ENCODE data around the gene CRAT.

Gene CRAT

GRCh38 chr9:129111528-129112151, 1.0 kb upstream of the CRAT start:
- peak in 1 of 2 donors; percentile 11 for DNase-seq (ENCODE audit: low read depth in 1 of 2, low spot score in 1 of 2)

- DNase-seq (ENCODE audit: low read depth in 1 of 2, low spot score in 1 of 2): no peak
These were observed 447 bp downstream of the CRAT start for GRCh38 chr9:129109952-129110739.

- DNase-seq (ENCODE audit: low read depth in 1 of 2, low spot score in 1 of 2): no peak
These were observed 1.1 kb downstream of the CRAT start for GRCh38 chr9:129109537-129109903.

GRCh38 chr9:129108805-129109536, 1.6 kb downstream of the CRAT start:
- no peak for DNase-seq (ENCODE audit: low read depth in 1 of 2, low spot score in 1 of 2)

GRCh38 chr9:129108083-129108804, 2.3 kb downstream of the CRAT start:
- no peak for DNase-seq (ENCODE audit: low read depth in 1 of 2, low spot score in 1 of 2)

GRCh38 chr9:129107651-129108050, 2.9 kb downstream of the CRAT start:
- DNase-seq (ENCODE audit: low read depth in 1 of 2, low spot score in 1 of 2): no peak

- no peak for DNase-seq (ENCODE audit: low read depth in 1 of 2, low spot score in 1 of 2)
These were observed 4.5 kb downstream of the CRAT start for GRCh38 chr9:129105857-129106694.

GRCh38 chr9:129104051-129104450, 6.5 kb downstream of the CRAT start:
- no peak for DNase-seq (ENCODE audit: low read depth in 1 of 2, low spot score in 1 of 2)

GRCh38 chr9:129103595-129103965, 7.0 kb downstream of the CRAT start:
- DNase-seq (ENCODE audit: low read depth in 1 of 2, low spot score in 1 of 2): no peak

GRCh38 chr9:129102791-129103594, 7.6 kb downstream of the CRAT start:
- DNase-seq (ENCODE audit: low read depth in 1 of 2, low spot score in 1 of 2): no peak

- no peak for DNase-seq (ENCODE audit: low read depth in 1 of 2, low spot score in 1 of 2)
These were observed 8.5 kb downstream of the CRAT start for GRCh38 chr9:129102095-129102525.

GRCh38 chr9:129101279-129101678, 9.3 kb downstream of the CRAT start:
- no peak for DNase-seq (ENCODE audit: low read depth in 1 of 2, low spot score in 1 of 2)

- no peak for DNase-seq (ENCODE audit: low read depth in 1 of 2, low spot score in 1 of 2)
These were observed 10.0 kb downstream of the CRAT start for GRCh38 chr9:129100383-129101169.

- no peak for DNase-seq (ENCODE audit: low read depth in 1 of 2, low spot score in 1 of 2)
These were observed 12.3 kb downstream of the CRAT start for GRCh38 chr9:129098328-129098727.

GRCh38 chr9:129097671-129098306, 12.8 kb downstream of the CRAT start:
- DNase-seq (ENCODE audit: low read depth in 1 of 2, low spot score in 1 of 2): no peak

- DNase-seq (ENCODE audit: low read depth in 1 of 2, low spot score in 1 of 2): no peak
These were observed 14.7 kb downstream of the CRAT start for GRCh38 chr9:129095908-129096307.

GRCh38 chr9:129095170-129095667, 15.4 kb downstream of the CRAT start:
- DNase-seq (ENCODE audit: low read depth in 1 of 2, low spot score in 1 of 2): no peak

Measured in stimulated activated CD4-positive, alpha-beta T cell treated with anti-CD3 and anti-CD28 coated beads, Interleukin-15, amount 100 ng/mL, for 1 hour (primary cell).